Myocyte (in vitro differentiated cells): ENCODE data around the gene TXLNG. TPM values are rescaled to one million over a fixed set of nuclear protein-coding genes. Genes with fewer than 3 reads are reported as not detected.

ENCODE experiments used
- DNase-seq: peaks from one replicate; pipeline ENCODE4 v3.0.0-alpha.2; 2012; ENCODE audit warnings: low read depth
- total RNA-seq: library from RNA; depleted of rRNA; stranded (reverse); fragments of >200 nt; gene quantifications from 2 replicates; pipeline ENCODE4 v1.2.3, GENCODE V29; 2014

The TXLNG gene
- total RNA-seq, 1 donor from 2014 or later, result 5.8 TPM

GRCh38 chrX:16785247-16786138, 773 bp upstream of the TXLNG start:
- DNase-seq, result peak; percentile 10

DNA sequence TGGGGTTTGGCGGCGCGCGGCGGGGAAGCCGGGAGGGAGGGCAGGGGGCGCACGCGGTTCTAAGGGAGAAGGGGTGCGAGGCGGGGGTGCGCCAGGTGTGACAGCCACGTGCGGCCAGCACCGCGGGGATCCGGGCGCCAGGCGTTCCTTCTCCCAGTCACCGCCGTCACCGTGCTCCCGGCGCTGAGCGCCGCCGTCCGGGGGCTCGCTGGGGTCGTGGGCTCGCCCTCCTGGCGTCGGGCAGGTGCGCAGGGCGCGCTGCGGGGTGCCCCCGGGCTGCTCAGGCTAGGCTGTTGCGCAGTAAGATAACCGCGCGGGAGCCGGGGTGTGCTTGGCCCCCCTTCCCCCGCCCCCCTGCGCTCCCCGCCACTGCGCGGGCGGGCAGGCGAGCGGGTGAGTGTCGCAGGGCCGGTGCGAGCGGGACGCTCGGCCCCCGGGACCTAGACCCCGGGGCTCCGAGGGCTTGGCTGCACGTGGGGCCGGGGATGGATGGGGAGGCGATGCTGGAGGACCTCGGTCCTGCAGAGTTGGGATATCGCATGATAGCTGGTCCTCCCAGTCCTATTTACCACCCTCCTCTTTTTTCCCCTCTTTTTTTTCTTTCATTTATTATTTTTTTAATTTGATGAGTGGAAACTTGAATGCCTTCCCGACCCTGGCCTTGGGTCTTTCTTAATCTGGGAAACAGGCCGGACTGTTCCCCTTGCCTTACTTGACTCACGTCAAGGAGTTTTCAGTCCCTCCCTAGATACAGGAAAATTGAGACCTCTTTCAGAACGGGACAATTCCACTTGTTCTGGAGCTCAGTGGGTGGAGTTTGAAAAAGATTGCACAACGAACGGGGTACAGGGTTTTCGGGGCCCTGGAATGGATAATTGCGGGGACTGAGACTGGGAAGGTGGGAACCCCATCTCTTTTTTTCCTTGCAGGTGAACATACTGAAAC, 797 bp downstream of the TXLNG start:
- no peak for DNase-seq

DNA sequence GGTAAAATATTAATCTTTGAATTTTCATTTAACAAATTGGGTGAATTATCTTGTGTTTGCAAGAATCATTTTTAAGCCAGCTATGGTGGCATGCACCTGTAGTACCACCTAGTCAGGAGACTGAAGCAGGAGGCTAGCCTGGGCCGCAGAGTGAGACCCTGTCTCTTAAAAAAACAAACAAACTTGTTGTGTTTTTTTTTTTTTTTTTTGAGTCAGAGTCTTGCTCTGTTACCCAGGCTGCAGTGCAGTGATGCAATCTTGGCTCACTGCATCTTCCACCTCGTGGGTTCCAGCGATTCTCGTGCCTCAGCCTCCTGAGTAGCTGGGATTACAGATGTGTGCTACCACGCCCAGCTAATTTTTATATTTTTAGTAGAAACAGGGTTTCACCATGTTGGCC, 2.2 kb downstream of the TXLNG start:
- DNase-seq, result no peak

DNA sequence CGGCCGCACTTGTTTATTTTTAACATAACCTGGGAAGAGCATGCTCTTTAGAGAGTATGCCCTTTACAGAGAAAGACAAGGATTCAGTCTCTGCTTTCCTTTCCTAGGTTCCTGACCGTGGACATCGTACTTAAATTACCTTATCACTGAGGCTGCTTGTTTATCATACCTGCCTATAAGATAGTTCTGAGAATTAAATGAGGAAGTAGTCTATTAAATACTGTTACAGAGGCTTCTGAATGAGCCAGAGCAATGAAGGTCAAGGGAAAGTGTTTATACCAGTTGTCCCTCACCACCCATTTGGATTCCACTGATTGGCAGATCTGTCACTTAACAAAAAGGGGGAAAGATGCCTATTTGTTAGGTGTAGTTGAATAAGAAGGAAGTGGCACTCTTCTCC, 10.0 kb downstream of the TXLNG start:
- no peak for DNase-seq

GRCh38 chrX:16797358-16797757, 11.1 kb downstream of the TXLNG start:
- peak; percentile 25 for DNase-seq

GRCh38 chrX:16797841-16798240, 11.6 kb downstream of the TXLNG start:
- no peak for DNase-seq

DNA sequence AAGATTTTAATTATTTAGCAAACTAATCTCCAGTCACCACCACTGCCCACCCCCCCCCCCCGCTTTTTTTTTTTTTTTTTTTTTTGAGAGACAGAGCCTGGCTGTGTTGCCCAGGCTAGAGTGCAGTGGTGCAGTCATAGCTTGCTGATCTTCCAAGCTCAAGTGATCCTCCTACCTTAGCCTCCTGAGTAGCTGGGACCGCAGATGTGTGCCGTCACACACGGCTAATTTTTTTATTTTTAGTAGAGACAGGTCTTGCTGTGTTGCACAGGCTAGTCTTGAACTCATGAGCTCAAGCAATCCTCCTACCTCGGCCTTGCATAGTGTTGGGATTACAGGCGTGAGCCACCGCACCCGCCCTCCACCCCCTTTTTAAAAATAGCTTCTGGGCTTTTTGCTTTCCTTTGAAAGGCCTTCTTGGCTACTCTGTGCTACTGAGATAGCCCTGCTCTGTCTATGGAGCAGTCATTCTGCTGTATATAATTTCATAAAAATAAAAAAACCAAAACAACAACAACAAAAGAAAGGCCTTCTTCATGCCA, 18.7 kb downstream of the TXLNG start:
- DNase-seq, result no peak

- DNase-seq, result no peak
These were observed 21.3 kb downstream of the TXLNG start for GRCh38 chrX:16807548-16807947.

GRCh38 chrX:16807976-16808542, 21.8 kb downstream of the TXLNG start:
- no peak for DNase-seq

- DNase-seq, result no peak
These were observed 28.3 kb downstream of the TXLNG start for GRCh38 chrX:16814597-16814996.

GRCh38 chrX:16819634-16820033, 33.4 kb downstream of the TXLNG start:
- DNase-seq, result no peak

DNA sequence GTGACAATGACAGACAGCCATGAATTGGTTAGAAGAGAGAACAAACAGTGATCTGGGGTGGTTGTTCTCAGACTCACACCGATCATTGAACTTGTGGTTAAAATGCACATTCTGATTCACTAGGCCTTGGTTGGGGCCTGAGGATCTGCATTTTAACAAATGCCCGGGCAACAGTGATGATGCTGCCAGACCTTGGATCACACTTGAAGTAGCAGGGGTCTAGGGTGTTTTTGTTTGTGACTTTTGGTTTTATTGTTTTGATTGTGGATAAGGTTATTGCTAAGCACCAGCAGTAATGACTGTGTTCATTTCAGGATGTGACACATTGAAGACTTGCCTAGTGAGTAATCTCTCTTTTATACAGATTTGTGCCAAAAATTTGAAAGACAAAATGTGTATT, 36.5 kb downstream of the TXLNG start:
- DNase-seq, result peak; percentile 4

- no peak for DNase-seq
These were observed 39.2 kb downstream of the TXLNG start for GRCh38 chrX:16825264-16826035.

DNA sequence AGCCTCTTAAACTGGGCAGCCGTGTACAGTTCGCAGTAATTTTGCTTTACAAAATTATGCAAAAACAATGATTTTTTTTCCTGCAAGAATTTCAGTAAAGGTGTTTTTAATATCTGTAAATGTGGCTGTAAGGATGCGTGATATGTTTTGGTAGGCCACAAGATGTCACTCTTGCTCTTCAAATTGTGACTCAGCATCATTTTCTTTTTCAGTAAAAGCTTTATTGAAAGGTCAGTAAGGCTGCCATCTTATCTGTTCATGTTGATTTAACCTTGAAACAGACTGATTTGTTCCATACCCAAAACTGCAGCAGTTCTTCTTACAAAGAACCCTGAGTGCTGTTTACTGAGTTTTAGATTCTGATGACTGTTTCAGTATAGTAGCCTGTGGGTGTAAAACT, 39.9 kb downstream of the TXLNG start:
- peak; percentile 36 for DNase-seq

- peak; percentile 6 for DNase-seq
These were observed 41.0 kb downstream of the TXLNG start for GRCh38 chrX:16827225-16827624.

GRCh38 chrX:16828124-16828908, 42.0 kb downstream of the TXLNG start:
- DNase-seq, result peak; percentile 9

DNA sequence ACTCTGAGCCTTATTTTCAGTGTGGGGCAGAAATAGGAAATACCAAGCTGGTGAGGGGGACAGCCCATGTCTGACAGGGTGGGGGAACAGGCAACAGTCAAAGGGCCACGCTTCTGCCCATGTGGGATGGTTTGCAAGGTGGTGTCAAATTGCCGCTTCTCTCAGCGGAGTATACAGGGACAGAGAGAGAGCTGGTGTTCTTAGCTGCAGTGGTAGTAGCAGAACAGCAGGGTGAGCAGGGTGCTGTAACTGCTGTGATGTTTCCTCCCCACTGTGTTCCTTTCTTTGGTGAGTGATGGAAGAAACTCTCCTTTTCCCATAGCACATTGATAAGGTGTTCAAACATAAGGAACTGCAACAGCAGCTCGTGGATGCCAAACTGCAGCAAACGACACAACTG, 46.0 kb downstream of the TXLNG start:
- peak; percentile 6 for DNase-seq

GRCh38 chrX:16834806-16835205, 48.5 kb downstream of the TXLNG start:
- no peak for DNase-seq

DNA sequence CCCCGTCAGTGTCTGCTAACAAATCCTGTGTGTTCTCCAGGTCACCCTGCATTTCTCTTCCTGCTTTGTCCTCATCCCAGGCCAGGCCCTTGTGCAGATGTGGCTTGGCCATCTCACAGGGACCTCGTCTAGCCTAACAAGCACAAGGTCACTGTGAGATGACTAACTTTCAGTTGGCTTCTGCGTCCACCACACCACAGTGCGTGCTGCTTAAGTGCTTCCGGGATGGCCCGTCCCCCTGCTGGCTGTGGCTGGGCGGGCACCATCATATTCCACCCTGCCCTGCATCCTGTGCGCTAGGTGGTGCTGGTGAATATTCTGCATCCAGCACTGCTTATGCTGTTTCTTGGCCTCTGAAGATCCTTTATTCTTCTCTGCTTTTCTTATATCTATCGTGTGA, 50.1 kb downstream of the TXLNG start:
- DNase-seq, result peak; percentile 65
